ENCODE data around the gene GLI2.

The GLI2 gene

GRCh38 chr2:120783371-120783791 lies 47.7 kb downstream of the GLI2 start:
- DNase-seq (ENCODE audit: low spot score), result no peak
- TF ChIP-seq CTCF (IDR thresholded peaks at IDR 0.05; ENCODE audit: extremely low read depth, missing control alignments), result no peak

- no peak for TF ChIP-seq CTCF (IDR thresholded peaks at IDR 0.05; ENCODE audit: extremely low read depth, missing control alignments)
- no peak for DNase-seq (ENCODE audit: low spot score)
Observed at GRCh38 chr2:120783969-120784372, 48.3 kb downstream of the GLI2 start.
